GM10266 (cell line): Measurements from ENCODE around the gene IBTK.
"Not testable (repeated sequence)": the region's sequence is repeated elsewhere in the genome, so short reads cannot be mapped to it uniquely, and the experiment has no call there.

Experiments used
- DNase-seq: peaks from one replicate; pipeline ENCODE4 v3.0.0; 2012; ENCODE audit errors: extremely low spot score
- TF ChIP-seq, protein P1 (sequence below): IDR thresholded peaks from 2 replicates; pipeline ENCODE4 v1.5.1; 2012; ENCODE audit warnings: mild to moderate bottlenecking, low read depth; ENCODE audit not compliant: control insufficient read depth, insufficient read depth; ENCODE audit errors: missing control alignments

IBTK gene

DNA sequence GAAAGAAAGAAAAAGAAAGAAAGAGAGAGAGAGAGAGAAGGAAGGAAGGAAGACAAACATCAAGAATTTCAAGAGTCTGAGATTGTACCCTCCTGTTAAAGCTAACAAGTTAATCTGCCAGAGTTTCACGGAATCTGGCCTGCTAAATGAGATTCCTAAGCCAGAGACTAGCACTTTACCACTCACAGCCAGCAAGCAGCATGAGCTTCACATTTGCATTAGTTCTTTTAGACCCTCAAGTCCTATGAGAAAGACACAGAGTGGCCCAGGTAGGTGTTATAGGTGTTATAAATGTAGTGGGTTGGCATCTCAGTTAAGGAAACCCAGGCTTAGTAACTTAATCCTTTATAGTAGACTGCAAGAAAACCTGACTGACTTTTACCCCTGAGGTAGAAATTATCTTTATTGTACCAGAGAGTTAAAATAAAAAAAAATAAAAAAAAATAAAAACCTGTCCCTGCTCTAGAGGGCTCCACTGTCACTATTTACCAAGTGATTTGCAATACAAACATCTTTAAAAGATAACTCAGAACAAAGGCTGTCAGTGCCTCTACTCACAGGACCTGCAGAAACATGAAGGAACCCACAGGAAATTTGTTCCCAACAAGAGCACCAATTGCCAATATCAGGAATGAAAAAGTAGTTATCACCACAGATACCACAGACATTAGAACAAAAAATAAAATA lies 9.7 kb upstream of the IBTK start:
- no peak for DNase-seq

DNA sequence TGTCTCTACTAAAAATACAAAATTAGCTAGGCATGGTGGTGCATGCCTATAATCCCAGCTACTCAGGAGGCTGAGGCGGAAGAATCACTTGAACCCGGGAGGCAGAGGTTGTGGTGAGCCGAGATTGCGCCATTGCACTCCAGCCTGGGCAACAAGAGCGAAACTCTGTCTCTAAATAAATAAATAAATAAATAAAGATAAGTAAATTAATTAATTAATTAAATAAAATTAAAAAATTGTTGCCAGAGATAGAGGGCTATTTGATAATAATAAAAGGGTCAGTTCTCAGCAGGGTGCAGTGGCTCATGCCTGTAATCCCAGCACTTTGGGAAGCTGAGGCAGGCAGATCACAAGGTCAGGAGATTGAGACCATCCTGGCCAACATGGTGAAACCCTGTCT lies 7.2 kb upstream of the IBTK start:
- DNase-seq, result not testable (repeated sequence)

More for the DNA sequence above, 9.7 kb upstream of the IBTK start:
- TF ChIP-seq, protein P1, sequence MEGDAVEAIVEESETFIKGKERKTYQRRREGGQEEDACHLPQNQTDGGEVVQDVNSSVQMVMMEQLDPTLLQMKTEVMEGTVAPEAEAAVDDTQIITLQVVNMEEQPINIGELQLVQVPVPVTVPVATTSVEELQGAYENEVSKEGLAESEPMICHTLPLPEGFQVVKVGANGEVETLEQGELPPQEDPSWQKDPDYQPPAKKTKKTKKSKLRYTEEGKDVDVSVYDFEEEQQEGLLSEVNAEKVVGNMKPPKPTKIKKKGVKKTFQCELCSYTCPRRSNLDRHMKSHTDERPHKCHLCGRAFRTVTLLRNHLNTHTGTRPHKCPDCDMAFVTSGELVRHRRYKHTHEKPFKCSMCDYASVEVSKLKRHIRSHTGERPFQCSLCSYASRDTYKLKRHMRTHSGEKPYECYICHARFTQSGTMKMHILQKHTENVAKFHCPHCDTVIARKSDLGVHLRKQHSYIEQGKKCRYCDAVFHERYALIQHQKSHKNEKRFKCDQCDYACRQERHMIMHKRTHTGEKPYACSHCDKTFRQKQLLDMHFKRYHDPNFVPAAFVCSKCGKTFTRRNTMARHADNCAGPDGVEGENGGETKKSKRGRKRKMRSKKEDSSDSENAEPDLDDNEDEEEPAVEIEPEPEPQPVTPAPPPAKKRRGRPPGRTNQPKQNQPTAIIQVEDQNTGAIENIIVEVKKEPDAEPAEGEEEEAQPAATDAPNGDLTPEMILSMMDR, result no peak

DNA sequence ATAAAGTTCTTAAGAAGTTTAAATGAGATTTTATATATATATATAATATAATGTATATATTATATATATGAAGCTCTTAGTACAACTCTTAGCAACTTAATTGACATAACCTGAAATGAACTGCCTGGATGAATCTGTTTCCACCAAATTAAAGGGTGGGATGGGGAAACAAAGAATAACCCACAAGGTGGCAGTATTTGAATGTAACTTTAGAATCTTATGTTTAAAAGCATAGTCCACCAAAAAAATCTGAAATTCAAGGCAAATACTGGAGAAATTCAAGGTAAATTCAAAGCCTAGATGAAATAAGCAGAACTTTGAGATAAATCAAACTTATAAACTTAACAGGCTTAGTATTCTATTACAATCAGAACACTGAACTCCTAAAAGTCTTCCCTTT lies 4.4 kb upstream of the IBTK start:
- peak; percentile 36 for DNase-seq
- TF ChIP-seq, protein P1, result peak; percentile 48

DNA sequence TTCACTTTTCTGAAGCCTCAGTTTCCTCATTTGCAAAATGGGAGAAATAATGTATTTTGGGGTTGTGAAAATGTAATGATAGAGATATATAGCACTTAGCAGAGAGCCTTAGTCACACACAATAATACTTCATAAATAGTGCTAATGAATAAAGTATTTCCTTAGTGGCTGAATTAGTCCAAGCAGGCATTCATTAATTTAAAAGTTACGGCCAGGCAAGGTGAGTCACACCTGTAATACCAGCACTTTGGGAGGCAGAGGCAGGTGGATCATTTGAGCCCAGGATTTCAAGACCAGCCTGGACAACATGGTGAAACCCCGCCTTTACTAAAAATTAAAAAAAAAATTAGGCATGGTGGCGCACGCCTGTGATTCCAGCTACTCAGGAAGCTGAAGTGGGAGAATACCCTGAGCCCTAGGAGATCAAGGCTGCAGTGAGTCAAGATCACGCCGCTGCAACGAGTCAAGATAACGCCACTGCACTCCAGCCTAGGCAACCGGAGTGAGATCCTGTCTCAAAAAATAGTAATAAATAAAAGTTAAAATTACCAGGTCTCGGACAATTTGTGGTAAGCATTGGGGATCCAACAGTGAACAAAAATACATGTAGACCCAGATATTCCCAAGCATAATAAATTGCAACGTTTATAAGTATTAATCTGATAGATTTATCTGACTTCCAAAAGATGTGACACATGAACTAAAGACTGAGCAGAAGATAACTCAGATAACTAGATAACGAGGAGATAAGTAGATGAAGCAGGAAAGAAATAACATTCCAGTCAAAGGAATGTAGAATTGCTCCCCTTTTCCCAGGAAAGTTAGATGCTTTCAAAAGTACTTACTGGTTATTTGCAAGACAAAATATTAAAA lies 2.1 kb upstream of the IBTK start:
- no peak for DNase-seq
- TF ChIP-seq, protein P1, result no peak

DNA sequence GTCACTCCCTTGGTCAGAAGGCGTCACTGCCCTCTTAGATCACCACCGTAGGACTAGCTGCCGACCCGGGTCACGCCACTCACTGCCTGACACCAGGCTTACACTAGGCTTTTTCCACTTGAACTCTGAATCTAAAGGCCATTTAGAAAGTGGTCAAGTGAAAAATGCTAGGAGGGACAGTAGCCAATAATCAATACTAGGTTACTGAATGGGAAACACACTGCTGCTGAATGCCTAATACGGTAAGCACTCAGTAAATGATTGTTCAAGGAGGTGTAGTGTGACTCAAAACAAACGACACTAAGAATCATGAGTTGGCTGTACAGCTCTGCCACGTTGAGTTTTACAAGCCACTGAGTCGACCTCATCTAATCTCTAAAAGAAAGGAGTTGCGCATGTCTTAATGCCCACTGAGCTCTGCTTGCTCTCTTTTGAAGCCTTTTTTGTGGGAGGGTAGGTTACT lies 760 bp upstream of the IBTK start:
- TF ChIP-seq, protein P1, result no peak
- peak; percentile 20 for DNase-seq

DNA sequence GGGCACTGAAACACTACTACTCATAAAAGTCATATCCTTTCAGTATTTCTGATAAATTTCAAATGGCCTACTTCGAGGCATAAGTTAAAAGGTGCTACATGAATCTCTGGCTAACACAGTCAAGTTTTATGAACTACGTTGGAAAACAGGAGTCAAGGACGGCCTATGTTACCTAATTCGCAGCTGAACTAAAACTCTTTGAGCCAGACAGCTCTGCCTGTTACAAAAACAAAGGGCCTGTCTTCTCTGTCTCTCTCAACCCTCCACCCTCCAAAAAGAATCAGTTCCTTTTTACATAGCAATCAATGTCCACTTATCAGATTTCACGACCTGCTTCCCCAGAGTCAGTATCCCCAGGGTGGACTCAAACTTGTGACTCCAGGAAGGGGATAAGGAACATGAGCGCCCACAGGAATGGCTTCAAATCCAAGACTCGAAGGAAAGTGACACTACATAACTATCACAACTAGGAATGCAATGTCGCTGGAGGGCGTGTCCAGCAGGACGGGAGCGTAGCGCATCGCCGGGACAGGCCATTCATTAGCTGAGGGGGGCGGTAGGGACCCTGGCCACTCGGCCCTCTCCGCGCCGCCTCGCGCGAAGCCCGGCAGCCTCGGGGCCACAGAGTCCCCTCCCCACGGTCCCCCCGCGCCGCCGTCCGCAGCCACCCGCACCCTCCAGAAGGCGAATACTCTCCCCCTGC lies 591 bp downstream of the IBTK start:
- TF ChIP-seq, protein P1, result no peak
- peak; percentile 43 for DNase-seq

DNA sequence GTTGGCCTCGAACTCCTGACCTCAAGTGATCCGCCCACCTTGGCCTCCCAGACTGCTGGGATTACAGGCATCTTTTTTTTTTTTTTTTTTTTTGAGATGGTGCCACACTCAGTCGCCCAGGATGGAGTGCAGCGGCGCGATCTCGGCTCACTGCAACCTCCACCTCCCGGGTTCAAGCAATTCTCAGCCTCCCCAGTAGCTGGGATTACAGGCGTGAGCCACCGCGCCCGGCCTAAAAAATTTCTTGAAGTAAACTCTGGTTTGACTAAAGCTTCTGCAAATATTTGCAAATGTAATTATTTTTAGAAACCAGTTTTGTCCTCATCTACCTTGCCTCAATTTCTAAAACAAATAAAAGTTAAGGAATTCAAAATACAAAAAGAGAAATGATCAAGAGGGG lies 1.2 kb downstream of the IBTK start:
- TF ChIP-seq, protein P1, result no peak
- DNase-seq, result no peak
